Measurements from ENCODE around the gene KRTAP4-9.
"Not testable (repeated sequence)": the region's sequence is repeated elsewhere in the genome, so short reads cannot be mapped to it uniquely, and the experiment has no call there.

Gene KRTAP4-9

DNA sequence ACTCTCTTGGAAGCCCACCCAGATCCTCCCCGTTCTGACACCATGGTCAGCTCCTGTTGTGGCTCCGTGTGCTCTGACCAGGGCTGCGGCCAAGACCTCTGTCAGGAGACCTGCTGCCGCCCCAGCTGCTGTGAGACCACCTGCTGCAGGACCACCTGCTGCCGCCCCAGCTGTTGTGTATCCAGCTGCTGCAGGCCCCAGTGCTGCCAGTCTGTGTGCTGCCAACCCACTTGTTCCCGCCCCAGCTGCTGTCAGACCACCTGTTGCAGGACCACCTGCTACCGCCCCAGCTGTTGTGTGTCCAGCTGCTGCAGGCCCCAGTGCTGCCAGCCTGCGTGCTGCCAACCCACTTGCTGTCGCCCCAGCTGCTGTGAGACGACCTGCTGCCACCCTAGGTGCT is at the start of gene KRTAP4-9:
TSS of gene KRTAP4-9 (plus strand) at position 43 of the 400 bp plus-strand sequence. CDS start at position 43, 0 bp downstream.
- H3K4me3 ChIP-seq (ENCODE audit: low read depth, low read length); DNase-seq (ENCODE audit: low read depth): not testable (repeated sequence)

DNA sequence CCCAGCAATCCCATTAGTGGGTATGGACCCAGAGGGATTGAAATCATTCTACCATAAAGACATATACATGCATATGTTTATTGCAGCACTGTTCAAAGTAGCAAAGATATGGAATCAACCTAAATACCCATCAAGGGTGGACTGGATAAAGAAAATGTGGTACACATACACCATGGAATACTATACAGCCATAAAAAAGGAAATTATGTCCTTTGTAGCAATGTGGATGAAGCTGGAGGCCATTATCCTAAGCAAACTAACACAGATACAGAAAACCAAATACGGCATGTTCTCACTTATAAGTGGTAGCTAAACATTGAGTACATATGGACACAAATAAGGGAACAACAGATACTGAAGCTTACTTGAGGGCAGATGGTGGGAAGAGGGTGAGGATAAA is 47.6 kb upstream of the KRTAP4-9 start:
- TF ChIP-seq, protein P1, sequence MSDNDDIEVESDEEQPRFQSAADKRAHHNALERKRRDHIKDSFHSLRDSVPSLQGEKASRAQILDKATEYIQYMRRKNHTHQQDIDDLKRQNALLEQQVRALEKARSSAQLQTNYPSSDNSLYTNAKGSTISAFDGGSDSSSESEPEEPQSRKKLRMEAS (IDR thresholded peaks at IDR 0.05; ENCODE audit: low read depth, low read length): no peak
- TF ChIP-seq MYC (IDR thresholded peaks at IDR 0.05; ENCODE audit: low read depth, low read length) (no peak), POLR2A (IDR thresholded peaks at IDR 0.05; ENCODE audit: extremely low read depth, insufficient read length) (no peak)
- TF ChIP-seq, protein P2, sequence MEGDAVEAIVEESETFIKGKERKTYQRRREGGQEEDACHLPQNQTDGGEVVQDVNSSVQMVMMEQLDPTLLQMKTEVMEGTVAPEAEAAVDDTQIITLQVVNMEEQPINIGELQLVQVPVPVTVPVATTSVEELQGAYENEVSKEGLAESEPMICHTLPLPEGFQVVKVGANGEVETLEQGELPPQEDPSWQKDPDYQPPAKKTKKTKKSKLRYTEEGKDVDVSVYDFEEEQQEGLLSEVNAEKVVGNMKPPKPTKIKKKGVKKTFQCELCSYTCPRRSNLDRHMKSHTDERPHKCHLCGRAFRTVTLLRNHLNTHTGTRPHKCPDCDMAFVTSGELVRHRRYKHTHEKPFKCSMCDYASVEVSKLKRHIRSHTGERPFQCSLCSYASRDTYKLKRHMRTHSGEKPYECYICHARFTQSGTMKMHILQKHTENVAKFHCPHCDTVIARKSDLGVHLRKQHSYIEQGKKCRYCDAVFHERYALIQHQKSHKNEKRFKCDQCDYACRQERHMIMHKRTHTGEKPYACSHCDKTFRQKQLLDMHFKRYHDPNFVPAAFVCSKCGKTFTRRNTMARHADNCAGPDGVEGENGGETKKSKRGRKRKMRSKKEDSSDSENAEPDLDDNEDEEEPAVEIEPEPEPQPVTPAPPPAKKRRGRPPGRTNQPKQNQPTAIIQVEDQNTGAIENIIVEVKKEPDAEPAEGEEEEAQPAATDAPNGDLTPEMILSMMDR (IDR thresholded peaks at IDR 0.05; ENCODE audit: low read depth, low read length): no peak
- no peak for DNase-seq (ENCODE audit: low read depth)
- H3K4me3 ChIP-seq (ENCODE audit: low read depth, low read length): no peak overlapping the region

DNA sequence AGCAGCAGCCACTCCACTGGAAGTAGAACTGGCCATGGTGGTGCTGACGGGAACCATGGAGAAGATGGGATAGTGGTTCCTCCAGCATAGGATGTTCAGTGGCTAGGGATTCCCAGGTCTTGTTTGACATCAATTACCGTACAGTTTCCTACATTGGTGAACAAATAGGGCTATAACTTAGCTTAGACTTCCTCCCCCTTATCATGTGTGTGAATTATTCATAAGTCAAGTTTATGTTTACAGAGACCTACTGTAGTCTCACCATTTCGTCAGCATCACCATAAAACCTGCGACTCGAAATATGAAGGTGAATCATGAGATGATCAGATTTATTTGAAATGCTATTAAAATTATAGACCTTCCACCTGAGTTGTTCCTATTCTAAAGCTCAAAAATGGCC is 46.4 kb upstream of the KRTAP4-9 start:
- DNase-seq (ENCODE audit: low read depth): no peak
- TF ChIP-seq MYC (IDR thresholded peaks at IDR 0.05; ENCODE audit: low read depth, low read length) (no peak), POLR2A (IDR thresholded peaks at IDR 0.05; ENCODE audit: extremely low read depth, insufficient read length) (no peak)
- TF ChIP-seq, protein P2 (IDR thresholded peaks at IDR 0.05; ENCODE audit: low read depth, low read length): no peak
- TF ChIP-seq, protein P1 (IDR thresholded peaks at IDR 0.05; ENCODE audit: low read depth, low read length): no peak
- H3K4me3 ChIP-seq (ENCODE audit: low read depth, low read length): no peak overlapping the region

DNA sequence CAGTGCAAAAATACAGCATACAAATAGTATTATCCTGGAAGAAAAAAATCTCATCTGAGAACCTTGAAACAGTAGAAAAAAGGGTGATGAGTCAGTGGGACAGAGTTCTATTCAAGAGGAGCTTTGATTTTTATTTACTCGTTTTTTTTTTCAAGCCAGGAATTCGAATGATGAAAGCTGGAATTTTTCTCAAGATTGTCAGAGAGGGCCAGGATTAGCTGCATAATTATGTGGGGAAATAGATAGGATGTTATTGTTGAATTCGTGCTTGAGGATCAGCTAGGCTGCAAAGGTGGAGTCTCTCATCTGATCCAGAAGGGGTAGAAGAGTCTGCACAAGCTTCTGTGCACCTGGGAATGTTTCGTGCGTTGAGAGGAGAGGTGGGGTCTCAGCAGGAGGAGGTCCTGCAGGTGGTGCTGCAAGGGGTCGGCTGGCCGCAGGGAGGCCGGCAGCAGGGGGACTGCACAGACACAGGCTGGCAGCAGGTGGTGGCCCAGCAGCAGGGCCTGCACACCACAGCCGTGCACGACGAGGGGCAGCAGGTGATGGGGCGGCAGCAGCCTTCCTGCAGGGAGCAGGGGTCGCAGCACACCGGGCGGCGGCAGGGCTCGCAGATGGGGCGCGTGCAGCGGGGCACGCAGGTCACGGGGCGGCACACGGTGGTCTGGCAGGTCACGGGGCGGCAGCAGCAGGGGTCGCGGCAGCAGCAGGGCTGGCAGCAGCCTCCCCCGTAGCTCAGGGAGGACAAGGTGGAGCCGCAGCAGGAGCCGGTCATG is 45.7 kb upstream of the KRTAP4-9 start:
- DNase-seq (ENCODE audit: low read depth); H3K4me3 ChIP-seq (ENCODE audit: low read depth, low read length): not testable (repeated sequence)

DNA sequence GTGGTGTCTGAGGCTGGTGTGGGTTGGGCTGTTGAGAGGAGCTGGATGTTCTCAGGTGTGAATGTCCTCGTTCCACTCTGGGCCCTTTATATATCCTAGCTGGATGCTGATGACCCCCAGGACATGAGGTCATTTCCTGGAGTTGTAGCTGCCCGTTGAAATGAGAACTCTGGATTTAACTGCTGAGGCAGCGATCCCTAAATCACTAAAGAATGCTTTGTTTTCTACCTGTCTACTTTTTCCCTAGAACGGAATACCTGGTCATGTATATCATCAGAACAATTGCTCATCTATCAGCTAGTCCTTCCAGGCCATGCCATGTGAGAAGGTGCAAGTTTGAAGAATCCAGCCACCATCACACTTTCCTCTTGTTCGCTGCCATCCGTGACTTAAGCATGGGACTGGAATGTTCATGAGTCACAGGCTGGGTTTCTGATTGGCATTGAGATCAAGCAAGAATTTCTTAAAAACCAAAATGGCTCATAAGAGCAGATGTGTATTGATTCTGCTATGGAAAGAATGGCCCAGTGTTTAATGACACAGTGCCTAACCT is 45.1 kb upstream of the KRTAP4-9 start, which contains the start of gene KRTAP2-3:
TSS of gene KRTAP2-3 (minus strand) at position 63 of the 553 bp plus-strand sequence. CDS start 64 bp downstream, outside the sequence.
- no peak for DNase-seq (ENCODE audit: low read depth)
- TF ChIP-seq POLR2A (IDR thresholded peaks at IDR 0.05; ENCODE audit: extremely low read depth, insufficient read length): no peak
- TF ChIP-seq, protein P2 (IDR thresholded peaks at IDR 0.05; ENCODE audit: low read depth, low read length): no peak
- no peak for TF ChIP-seq MYC (IDR thresholded peaks at IDR 0.05; ENCODE audit: low read depth, low read length)
- TF ChIP-seq, protein P1 (IDR thresholded peaks at IDR 0.05; ENCODE audit: low read depth, low read length): no peak
- H3K4me3 ChIP-seq (ENCODE audit: low read depth, low read length): no peak within 1 kb of the TSS

DNA sequence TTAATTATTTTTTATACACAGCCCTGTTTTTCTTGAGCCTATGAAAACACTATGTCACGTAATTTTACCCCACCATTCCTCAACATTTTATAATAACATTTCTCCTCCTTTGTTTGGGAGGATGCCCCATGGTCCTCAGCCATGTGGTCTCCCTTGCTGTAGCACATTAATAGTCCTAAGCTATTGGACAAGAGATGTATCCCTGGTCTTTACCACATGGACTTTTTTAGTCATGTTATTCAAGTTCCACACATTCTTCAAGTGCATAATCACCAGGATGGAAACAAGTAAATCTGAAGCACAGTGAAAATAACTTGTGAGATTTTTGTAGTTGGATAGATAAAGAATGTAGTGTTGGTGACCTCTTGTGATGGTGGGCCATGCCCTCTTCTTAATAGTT is 43.2 kb upstream of the KRTAP4-9 start:
- H3K4me3 ChIP-seq (ENCODE audit: low read depth, low read length): no peak overlapping the region
- no peak for DNase-seq (ENCODE audit: low read depth)
- no peak for TF ChIP-seq MYC (IDR thresholded peaks at IDR 0.05; ENCODE audit: low read depth, low read length)
- TF ChIP-seq, protein P2 (IDR thresholded peaks at IDR 0.05; ENCODE audit: low read depth, low read length): no peak
- TF ChIP-seq, protein P1 (IDR thresholded peaks at IDR 0.05; ENCODE audit: low read depth, low read length): no peak
- no peak for TF ChIP-seq POLR2A (IDR thresholded peaks at IDR 0.05; ENCODE audit: extremely low read depth, insufficient read length)

All from NB4 (cell line).